NCI-H510A (cell line): ENCODE results near the gene CAMK4.

ENCODE experiments used
- DNase-seq: peaks from one replicate; lab custom pipeline; 2025; lab: John Stamatoyannopoulos, UW

CAMK4 gene

DNA sequence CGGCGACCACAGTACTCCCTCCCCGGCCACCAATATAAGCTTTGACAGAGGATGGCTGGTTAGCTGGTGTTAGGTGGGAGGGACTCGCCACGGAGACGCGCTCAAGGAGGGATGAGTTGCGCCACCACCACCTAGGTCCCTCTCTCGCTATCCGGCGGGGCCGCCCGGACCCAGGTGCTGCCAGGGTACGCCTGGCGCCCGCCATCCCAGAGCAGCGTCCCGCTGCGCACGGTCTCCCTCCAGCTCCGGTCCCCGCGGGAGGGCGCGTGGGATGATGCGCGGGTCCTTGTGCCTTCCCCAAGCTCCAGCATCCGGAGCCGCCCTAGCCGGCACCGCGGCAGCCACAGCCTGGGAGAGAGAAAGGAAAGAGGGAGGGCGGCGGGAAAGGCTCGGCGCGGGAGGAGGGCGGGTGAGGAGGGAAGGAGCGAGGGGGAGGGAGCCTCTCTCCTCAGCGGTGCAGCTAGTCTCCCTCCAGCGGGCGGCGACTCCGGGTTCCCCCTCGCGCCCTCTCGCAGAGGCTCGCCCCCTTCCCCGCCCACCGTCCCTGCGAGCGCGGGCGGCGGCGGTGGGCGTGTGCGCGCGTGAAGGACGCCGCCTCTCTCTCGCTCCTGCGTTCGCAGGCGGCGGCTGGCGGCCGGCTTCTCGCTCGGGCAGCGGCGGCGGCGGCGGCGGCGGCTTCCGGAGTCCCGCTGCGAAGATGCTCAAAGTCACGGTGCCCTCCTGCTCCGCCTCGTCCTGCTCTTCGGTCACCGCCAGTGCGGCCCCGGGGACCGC lies at the start of gene CAMK4:
TSS of gene CAMK4 (plus strand) at position 598 of the 774 bp plus-strand sequence. CDS start at position 698, 100 bp downstream.
- peak; percentile 63 for DNase-seq

DNA sequence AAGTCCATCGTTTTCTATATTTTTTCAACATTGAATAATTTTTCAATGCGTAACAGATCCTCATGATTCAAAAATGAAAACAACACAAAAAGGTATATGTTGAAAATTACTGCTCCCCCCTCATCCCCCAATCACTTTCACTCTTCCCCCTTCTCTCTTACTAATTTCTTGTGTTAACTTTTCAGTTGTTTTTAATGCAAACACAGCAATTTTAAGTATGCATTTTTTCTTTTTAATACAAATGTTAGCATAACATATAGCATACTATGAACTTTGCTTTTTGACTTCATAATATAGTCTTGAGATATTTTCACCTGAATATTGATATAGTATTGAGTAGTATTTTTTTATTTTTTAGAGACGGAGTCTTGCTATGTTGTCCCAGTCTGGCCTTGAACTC lies 41.1 kb upstream of the CAMK4 start:
- no peak for DNase-seq

DNA sequence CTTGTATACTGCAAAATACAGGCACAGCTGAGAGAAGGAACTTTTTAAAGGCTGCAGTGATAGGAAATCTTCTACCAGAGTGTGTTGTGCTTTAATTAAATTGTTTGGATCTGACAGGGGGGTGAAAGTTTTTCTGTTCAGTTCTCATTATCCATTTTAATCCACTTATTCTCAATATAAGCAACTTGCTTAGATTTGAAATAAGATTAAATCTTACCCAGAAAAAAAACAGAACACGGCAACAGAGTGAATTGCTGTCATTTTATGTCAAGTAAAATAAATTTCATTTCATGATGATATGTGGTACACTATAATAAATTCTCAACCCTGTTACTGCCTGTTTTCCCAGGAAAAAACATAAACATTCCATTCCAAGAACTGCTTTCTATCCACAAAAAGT lies 37.1 kb upstream of the CAMK4 start:
- no peak for DNase-seq

DNA sequence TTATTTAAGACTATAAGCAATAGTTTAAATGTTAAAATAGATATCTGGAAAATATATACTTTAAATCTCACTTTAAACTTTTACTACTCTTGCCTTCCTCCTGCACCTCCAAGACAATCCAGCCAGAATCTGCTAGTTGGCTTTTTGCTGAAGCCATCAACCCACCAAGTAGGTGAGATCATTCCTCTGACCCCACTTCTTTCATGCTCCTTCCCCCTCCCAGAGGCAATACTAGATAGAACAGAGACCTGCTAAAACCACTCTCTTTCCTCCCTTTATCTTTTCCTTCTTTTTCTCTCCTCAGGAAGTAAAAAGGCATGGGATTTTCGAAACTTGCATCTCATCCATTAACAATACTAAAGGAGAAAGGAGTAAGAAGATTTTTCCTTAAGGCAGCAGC lies 30.1 kb upstream of the CAMK4 start:
- no peak for DNase-seq

DNA sequence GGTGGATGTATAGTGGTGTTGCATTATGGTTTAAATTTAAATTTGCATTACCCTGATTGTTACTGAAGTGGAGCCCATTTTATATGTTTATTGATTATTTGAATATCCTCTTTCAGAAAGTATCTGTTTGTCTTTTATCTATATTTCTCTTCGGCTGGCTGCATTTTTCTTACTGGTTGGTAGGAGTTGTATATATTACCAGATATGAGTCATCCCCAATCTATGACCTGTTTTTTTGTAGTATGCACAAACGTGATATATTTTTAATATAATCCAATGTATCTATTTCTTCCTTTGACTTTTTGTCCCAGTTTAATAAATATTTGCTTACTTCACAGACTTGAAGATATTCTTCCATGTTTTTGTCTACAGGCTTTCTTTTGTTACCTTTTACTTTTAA lies 29.3 kb upstream of the CAMK4 start:
- no peak for DNase-seq

DNA sequence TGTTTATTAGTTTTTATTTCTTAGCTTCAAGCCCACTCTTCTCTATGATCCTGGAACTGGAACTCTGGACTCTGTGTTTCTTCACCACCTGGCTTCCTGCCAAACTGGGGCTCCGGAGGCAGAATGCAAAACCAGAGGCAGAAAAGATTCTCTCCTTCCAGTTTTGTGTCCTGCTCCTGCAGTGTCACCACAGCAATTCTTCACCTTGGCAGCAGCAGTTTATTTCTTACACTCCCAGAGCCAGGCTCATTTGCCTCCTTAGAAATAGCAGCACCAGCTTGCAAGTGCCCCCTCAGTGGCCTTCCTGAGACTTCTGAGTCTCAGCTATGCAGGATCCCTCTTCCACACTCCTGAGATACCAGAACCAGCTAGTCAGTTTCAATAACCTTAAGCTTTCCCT lies 26.7 kb upstream of the CAMK4 start:
- no peak for DNase-seq

DNA sequence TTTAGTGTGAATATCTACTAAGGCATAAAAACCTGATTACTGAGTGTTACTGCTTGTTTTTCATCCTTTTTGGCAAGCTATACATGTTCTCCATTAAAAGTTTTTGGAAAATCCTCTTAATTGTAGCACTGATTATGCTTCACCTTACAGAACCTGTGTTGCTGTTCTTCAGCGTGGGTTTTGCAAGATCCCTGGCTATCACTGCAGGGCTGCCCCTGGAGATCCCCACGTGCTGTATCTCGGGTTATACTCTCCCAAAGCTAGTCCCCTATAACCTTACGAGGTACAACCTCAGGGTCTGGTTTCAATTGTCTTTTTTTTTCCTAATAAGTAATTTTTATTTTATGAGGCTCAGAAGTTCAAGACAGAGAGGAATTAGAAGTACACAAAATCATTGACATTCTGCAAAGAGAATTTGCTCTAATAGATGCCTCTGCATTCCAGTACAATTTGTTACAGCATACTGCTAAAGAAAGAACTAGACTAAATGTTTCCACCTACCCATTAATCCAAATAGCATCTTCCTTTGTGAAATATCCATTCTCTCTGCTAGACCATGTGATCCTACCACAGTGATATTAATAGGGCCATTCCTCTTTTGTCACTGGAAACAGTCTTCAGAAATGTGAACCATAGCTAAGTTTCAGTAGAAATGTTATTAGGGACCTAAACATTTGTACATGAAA lies 25.8 kb upstream of the CAMK4 start:
- no peak for DNase-seq

DNA sequence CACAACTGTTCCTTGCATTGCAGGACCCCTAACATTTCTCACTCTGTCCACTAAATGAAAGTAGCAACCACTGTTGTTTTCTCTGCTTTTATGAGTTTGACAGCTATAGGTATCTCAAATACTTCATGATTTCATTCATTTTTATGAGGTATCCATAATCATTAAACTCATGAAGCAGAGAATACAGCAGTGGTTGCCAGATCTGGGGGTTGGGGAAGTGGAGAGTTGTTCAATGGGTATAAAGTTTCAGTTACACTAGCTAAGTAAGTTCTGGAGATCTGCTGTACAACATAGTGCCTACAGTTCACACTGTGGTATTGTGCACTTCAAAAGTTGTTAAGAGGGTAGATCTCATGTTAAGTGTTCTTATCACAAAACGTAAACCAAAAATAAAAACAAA lies 23.4 kb upstream of the CAMK4 start:
- DNase-seq = no peak

DNA sequence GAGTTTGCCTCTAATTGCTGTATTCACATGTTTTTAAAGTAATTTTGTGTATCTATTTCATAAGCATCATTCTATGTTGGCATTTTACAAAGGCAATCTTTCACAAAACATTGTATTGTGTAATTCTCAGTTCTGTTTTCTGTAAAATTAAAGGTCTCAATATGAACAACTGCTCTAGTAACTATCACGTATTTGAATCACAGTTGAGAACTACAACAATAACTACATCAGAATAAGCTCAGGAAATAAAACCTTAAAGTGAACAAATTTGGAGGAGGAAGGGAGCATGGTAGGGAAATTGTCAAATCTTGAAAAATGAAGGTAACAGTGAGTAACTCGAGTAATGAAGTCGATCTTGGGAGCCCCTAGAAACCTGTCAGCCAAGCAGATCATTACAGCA lies 22.5 kb upstream of the CAMK4 start:
- no peak for DNase-seq

DNA sequence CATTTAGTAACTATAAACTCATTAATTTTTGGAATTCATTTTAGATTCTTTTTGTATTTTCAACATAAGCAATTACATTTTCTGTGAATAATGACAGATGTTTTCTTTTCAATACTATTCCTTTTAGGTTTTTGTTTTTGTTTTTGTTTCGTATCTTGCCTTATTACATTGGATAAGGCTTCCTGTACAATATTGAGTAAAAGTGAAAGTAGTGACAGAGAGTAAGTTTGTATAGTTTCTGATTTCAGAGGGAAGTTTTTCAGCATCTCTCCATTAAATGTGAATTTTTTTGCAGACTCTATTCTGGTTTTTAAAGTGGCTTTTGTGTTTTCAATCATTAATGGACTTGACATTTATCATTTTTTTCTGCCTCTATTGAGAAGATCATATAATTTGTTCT lies 12.8 kb upstream of the CAMK4 start:
- DNase-seq = no peak

DNA sequence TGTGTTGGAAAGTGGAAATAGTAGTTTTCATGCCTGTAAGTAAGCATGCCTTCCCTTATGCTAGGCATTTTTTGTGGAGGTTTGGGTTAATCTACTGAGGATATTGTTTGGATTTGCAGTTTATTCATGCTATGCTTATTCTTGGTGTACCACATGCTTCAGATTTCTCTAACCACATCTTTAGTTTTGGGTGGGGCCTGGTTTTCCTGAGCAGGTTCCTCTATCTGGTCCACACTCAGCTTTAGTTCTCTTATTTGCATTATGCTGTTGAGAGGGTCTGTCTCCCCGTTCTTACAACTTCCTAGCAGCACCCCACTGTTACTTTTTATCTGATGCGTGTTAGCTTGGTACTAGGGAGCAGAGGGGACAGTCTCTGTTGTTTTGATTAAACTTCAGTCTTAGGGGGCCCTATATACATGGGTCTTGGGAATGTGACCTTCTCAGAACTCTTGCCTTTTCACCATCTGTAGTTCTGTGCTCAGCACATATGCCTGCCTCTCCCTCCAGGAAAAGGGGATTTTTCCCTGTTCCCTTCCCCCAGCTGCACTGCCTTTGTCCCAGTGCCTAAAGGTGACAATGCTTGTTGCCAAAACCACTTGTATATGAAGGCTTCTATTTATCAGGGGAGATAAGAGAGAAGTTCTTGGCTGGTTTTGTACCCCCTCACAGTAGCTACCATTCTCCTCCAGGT lies 10.0 kb upstream of the CAMK4 start:
- DNase-seq = no peak

DNA sequence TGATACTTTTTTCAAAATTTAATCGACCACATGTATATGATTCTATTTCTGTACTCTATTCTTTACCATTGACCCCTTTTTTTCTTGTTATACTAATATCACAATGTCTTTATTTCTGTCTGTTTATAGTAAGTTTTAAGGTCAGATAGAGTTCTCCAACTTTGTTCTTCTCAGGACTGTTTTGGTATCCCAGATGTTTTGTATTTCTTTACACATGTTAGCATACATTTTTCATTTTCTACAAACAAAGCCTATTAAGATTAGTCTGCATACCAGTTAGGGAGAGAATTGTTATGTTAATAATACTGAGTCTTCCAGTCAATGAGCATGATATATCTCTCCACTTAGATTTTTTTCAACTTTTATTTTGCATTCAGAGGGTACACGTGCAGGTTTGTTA lies 8.2 kb upstream of the CAMK4 start:
- DNase-seq = no peak

DNA sequence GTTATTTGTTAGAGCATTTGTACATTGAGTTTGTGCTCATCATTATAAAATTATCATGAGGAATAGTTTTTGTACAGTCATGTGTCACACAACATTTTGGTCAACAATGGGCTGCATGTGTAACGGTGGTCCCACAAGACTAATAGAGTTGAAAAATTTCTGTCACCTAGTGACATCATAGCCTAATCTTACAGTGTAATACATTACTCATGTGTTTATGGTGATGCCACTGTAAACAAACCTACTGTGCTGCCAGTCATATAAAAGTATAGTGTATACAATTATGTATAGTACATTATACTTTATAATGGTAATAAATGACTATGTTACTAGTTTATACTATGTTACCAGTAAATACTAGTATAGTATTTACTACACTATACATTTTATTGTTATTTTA lies 3.0 kb upstream of the CAMK4 start:
- DNase-seq = no peak

DNA sequence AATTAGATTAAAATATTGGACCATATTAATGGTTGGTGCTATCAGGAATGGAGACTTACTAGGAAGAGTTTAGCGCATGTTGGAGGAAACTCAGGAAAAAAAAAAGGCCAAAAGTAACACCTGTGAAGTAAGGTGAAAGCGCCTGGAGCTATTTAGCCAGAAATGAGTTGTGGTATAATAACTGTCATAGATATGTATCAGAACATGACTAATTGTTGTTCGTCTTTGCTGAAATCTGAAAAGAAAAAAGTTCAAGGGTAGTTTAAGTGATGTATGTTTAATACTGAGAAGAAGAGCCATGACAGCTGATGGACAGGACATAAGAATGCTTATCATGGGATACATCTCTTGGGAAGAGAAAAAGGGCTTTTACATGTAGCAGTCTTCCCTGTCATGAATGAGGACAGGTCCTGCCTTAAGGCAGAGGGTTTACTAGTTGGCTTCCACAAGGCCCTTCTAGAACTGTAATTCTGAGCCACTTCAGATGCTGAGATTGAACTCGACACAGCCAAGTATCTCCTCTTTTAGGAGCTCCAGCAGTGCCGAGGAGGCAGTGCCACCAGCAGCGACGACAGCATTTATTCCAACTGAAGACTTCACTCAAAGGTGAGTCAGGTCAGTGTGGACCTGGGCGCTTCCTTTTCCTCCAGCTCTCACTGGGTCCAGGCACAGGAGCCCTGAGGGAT lies 940 bp upstream of the CAMK4 start:
- DNase-seq = no peak

DNA sequence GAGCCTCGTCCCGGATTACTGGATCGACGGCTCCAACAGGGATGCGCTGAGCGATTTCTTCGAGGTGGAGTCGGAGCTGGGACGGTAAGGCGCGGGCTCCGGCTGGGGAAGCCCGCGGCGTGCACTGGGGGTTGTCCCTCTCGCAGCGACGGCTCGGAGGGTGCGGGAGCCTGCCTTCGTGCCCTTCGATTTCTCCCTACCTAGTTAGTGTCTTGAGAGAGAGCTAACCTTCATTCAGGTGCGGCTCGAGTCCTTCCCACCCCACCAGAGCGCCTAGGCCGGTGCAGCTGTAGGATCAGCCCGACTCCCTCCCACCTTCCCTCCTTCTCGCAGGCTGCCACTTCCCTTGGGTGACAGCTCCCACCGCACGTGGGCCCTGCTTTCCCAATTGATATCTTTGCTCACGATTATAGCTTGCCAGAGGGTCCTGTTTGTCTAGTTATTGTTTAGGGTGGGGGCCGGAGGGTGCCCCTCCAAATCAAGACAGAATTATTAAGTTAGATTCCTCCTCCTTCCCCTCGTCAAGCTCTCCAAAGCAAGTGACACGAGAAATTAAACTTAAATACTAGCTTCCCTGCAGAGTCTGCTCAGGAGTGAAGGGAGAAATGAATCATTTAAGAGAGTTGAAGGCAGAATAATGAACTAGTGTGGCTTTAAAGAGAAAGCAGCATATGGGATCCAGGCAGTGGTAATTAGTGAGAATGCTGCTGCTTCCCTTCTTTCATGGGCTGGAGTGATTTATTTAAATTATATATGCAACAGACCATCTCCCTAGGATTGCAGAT lies 569 bp downstream of the CAMK4 start:
- DNase-seq = no peak

DNA sequence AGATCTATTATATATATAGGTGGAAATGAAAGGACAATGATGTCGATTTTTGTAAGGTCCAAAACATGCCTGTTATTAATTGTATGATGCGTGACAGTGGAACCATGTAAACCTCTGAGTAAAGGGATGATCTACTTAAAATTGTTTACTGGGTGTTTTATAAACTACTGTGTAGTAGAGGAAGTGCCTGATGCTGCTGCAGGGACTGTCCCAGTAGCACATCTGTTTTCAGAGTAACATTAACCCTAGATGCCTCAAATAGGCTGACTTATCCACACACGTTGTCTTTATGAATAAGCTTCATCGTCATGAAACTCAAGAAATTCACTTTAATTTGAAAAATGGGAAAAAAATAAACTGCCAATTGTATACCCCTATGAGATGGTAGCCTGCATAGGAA lies 1.7 kb downstream of the CAMK4 start:
- DNase-seq = no peak

DNA sequence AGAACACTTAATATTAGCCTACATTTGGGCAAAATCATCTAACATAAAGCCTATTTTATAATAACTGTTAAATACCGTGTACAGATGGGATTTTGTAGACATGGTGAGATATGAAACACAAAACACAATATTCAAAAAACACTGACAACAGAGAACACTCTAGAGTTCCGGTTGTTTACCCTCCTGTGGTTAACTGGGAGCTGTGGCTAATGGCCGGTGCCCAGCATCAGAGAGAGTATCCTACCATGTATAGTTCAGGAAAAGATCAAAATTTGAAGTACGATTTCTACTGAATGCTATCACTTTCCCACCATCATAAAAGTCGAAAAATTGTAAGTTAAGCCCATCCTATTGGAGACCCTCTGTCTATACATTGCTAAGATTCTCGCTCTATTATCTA lies 2.4 kb downstream of the CAMK4 start:
- DNase-seq = no peak

DNA sequence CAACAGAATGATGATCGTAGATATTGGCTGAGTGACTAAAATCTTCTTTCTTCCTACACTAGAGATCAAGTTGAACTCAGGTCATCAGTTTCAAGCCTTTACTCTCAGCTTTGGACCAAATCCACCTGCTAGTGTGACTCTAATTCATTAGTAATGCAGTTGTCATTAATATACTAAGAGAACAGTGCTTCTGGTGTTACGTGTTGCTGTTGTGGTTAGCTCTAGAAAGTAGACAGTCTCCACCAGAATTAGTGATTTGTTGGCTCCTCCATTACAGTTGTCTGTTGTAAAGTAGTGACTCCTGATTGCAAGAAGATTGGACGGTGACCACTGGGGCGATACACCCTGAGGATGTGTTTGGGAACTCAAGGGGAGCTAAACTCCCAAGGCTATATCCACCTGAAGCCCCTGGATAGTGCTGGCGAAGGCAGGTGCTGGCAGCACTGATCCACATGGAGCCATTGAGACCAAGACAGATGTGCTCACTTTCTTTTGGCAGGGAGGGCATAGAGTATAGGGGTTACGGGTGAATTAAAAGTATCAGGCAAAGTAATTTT lies 3.1 kb downstream of the CAMK4 start:
- DNase-seq = no peak

DNA sequence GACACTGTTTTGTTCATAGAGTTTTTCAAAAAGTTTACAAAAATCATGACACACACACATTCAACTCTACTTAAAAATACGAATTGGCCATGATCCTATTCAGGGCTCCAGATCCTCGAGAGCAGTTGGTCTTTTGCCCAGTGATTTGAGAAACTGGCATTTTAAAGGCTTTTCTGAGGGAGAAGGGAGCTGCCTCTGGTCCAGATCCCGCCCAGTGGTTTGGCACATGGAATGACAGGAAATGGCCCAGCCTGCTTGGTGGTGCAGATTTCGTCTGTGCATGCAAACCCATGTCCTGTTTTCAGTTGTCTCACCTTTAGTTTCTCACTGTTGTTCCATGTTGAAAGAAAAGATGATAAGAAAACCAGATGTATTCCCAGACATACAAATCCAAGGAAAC lies 3.6 kb downstream of the CAMK4 start:
- no peak for DNase-seq

DNA sequence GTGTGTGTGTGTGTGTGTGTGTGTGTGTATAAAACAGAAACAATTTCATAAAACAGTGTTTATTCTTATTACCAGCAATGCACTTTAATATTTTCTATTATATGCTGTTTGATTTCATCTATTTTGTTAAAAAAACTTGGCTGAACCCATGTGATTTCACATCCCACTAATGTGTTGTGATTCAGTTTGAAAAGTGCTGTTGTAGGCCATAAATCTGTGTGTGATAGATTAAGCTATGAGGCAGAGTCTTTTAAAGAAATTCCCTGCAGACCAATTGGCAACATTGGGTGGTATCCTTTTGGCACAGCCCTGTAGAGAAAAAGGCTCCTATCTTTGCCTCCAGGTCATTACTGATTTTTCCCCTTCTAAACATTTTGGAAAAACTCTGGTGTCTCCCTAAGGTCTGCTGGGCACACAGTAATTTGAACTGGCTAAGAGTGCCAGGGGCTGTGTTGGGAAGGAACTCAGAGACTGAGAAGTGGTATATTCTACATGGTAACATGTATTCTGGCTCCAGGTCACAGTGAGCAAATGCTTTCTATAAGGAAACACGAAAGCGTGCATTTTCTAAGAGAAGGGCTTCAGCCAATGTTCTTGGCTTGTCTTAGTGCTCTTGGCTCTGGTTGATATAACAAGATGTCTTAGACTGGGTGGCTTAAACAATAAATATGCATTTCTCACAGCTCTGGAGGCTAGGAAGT lies 4.5 kb downstream of the CAMK4 start:
- no peak for DNase-seq
